ENCODE measurements around the gene MUC3A. TPM values are rescaled to one million over a fixed set of nuclear protein-coding genes. Genes with fewer than 3 reads are reported as not detected.

Gene MUC3A, protein sequence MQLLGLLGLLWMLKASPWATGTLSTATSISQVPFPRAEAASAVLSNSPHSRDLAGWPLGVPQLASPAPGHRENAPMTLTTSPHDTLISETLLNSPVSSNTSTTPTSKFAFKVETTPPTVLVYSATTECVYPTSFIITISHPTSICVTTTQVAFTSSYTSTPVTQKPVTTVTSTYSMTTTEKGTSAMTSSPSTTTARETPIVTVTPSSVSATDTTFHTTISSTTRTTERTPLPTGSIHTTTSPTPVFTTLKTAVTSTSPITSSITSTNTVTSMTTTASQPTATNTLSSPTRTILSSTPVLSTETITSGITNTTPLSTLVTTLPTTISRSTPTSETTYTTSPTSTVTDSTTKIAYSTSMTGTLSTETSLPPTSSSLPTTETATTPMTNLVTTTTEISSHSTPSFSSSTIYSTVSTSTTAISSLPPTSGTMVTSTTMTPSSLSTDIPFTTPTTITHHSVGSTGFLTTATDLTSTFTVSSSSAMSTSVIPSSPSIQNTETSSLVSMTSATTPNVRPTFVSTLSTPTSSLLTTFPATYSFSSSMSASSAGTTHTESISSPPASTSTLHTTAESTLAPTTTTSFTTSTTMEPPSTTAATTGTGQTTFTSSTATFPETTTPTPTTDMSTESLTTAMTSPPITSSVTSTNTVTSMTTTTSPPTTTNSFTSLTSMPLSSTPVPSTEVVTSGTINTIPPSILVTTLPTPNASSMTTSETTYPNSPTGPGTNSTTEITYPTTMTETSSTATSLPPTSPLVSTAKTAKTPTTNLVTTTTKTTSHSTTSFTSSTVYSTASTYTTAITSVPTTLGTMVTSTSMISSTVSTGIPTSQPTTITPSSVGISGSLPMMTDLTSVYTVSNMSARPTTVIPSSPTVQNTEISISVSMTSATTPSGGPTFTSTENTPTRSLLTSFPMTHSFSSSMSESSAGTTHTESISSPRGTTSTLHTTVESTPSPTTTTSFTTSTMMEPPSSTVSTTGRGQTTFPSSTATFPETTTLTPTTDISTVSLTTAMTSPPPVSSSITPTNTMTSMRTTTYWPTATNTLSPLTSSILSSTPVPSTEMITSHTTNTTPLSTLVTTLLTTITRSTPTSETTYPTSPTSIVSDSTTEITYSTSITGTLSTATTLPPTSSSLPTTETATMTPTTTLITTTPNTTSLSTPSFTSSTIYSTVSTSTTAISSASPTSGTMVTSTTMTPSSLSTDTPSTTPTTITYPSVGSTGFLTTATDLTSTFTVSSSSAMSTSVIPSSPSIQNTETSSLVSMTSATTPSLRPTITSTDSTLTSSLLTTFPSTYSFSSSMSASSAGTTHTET (N-terminal part only)
- under 0.01 TPM in 1 of 2 replicates, not detected in the other for total RNA-seq

DNA sequence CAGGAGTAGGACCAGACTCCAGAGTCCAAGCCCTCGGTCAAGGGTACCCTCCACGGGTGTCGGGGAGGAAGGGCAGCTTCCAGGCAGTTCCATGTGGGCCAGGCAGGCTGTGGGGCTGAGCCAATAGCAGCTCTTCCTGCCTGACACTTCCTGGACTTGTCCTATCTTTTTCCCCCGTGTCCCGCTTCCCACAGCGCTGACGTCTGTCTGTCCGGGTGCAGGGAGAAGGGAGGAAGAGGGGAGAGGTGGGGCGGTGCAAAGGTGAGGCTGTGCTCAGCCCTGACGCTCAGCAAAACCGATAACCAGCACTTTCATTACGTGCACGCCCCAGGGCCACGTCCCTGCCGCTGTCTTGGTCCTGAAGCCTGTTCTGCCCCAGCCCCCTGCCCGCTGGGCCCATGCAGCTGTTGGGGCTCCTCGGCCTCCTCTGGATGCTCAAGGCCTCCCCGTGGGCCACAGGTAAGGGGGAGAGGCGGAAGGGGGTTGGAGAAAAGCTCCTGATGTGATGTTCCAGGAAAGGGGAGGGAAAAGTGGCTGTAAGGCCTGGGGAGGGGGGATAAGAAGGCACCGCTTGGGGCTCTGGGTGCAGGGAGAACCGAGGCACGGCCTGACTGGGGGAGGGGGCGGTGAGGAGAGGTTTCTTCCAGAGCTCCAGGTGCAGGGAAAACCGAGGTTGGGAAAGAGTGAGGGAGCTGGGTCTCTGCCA is at the start of gene MUC3A:
MUC3A (plus strand) TSS at position 308 of the 706 bp plus-strand sequence; CDS start at position 399, 91 bp downstream.

DNA sequence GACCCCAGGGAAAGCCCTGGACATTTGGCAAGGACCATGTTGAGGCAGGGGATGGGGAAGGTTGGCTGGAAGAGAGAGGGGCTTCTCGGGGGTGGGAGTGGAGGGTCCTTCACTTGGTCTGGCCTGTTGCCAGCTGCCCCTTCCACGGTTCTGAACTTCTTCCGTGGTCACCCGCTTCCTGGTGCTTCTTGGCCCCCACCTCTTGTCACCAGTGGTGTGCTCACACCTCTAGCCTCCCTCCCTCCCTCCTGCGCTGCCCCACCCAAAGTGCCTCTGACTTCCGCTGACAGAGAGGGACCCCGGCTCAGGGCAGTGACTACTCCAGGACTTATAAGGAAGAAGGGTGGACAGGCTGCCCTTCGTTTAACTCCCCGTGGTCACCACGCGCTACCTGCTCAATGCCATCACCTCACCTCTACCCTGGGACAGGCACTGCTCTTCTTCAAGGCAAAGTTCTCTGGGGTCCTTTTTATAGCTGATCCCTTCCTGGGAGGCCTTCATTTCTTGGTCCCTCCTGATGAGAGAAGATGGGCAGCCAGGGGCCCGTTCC is 19.8 kb downstream of the MUC3A start, which contains the start of gene MUC12:
MUC12 (plus strand) TSS at position 500 of the 550 bp plus-strand sequence. CDS start 58 bp downstream, outside the sequence.

Small RNAs within 50 kb of the gene (small RNA-seq; reads per million reads assigned to genes)
- gene RN7SL549P (not detected), gene RPS29P15 (not detected)

Other genes starting within 250 kb of the MUC3A start
- 30.6 and 40.0 TPM in 2 replicates for gene POP7, start 243.4 kb upstream of the MUC3A start, total RNA-seq
- gene EPO, start 229.1 kb upstream of the MUC3A start, total RNA-seq: 0.22 and 0.39 TPM in 2 replicates
- not detected in 2 replicates for gene ZAN, start 215.9 kb upstream of the MUC3A start, total RNA-seq
- gene EPHB4, start 122.0 kb upstream of the MUC3A start, total RNA-seq: 172 and 189 TPM in 2 replicates
- gene SLC12A9, start 96.8 kb upstream of the MUC3A start, total RNA-seq: 26.7 and 46.5 TPM in 2 replicates
- 67.5 and 94.1 TPM in 2 replicates for gene TRIP6, start 82.1 kb upstream of the MUC3A start, total RNA-seq
- 39.0 and 53.0 TPM in 2 replicates for gene SRRT, start 74.4 kb upstream of the MUC3A start, total RNA-seq
- 9.3 and 11.0 TPM in 2 replicates for gene UFSP1, start 59.8 kb upstream of the MUC3A start, total RNA-seq
- gene ACHE, start 53.6 kb upstream of the MUC3A start, total RNA-seq: 1.5 and 2.0 TPM in 2 replicates
- gene MUC12, start 20.0 kb downstream of the MUC3A start, total RNA-seq: under 0.01 and 0.98 TPM in 2 replicates
- not detected in 2 replicates for gene MUC17, start 70.5 kb downstream of the MUC3A start, total RNA-seq
- 19.6 and 28.6 TPM in 2 replicates for gene TRIM56, start 135.9 kb downstream of the MUC3A start, total RNA-seq
- gene SERPINE1, start 177.6 kb downstream of the MUC3A start, total RNA-seq: 183 and 2,094 TPM in 2 replicates
- gene AP1S1, start 204.9 kb downstream of the MUC3A start, total RNA-seq: 146 and 265 TPM in 2 replicates
- 0.39 and 0.76 TPM in 2 replicates for gene VGF, start 216.0 kb downstream of the MUC3A start, total RNA-seq
- not detected in 2 replicates for gene NAT16, start 230.8 kb downstream of the MUC3A start, total RNA-seq

Data from placental epithelial cell (primary cell).